Retina (tissue), 1 donor: ENCODE results near the gene TBL3.

Experiments
- DNase-seq: peaks from one replicate; pipeline ENCODE4 v3.0.0-alpha.2; 2016

The TBL3 gene

GRCh38 chr16:2023092-2024031 lies 51.5 kb downstream of the TBL3 start:
- DNase-seq, result peak; percentile 97

GRCh38 chr16:2024032-2024420 lies 52.2 kb downstream of the TBL3 start:
- no peak for DNase-seq

GRCh38 chr16:2025251-2025650 lies 53.4 kb downstream of the TBL3 start:
- DNase-seq, result no peak

GRCh38 chr16:2025878-2026460 lies 54.1 kb downstream of the TBL3 start:
- no peak for DNase-seq

- no peak for DNase-seq
Observed at GRCh38 chr16:2026461-2027023, 54.7 kb downstream of the TBL3 start, which contains the start of gene NHERF2. Gene NHERF2, plus strand, starts transcription at chr16:2026902. Its CDS starts 104 bp downstream, at chr16:2027006.

- DNase-seq, result peak; percentile 44
Observed at GRCh38 chr16:2027024-2028010, 55.5 kb downstream of the TBL3 start.

DNA sequence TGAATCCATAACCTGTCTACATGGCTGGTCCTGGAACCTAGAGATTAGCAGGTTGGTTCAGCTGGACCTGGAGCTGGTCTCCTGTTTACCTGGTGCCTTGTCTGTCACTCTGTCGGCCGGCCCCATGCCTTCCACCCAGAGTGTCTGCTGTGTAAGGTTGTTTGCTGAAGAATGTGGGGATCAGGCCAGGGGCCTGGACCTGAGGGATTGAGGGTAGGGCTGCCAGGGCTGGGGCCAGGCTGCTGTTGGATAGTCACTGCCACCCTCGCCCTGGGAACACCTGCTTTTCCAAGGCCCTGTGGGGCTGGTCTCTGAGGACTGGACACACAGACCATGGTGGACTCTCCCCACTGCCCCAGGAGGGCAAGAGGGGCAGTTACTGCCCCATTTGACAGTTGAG lies 56.3 kb downstream of the TBL3 start:
- no peak for DNase-seq

DNA sequence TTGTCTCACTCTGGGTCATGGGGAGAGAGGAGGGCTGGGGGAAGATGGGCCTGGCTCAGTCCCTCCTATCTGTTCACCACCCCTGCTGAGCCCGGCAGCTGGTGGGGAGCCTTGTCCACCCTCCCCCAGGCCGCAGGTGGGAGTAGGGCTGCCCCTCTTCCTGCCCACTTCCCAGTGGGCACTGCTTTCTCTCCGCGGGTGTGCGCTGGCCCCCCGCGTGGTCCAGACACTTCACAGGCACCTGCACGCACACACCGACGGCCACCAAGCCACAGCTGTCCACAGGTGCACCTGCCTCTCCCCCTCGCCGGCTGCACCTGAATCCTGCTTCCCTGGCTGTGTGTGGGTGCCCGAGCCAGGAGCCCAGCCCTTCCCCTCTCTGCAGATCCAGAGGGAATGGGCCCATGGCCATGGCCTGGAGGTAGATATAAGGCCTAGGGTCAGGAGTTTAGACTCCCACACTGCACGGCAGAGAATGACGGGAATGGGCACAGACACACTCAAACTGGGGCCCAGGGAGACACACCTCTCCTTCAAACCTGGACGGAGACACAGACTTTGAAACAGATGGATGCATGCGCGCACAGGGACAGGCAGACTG lies 56.9 kb downstream of the TBL3 start:
- DNase-seq, result no peak

- no peak for DNase-seq
Observed at GRCh38 chr16:2029350-2029749, 57.5 kb downstream of the TBL3 start.

GRCh38 chr16:2030036-2030435 lies 58.2 kb downstream of the TBL3 start:
- no peak for DNase-seq

DNA sequence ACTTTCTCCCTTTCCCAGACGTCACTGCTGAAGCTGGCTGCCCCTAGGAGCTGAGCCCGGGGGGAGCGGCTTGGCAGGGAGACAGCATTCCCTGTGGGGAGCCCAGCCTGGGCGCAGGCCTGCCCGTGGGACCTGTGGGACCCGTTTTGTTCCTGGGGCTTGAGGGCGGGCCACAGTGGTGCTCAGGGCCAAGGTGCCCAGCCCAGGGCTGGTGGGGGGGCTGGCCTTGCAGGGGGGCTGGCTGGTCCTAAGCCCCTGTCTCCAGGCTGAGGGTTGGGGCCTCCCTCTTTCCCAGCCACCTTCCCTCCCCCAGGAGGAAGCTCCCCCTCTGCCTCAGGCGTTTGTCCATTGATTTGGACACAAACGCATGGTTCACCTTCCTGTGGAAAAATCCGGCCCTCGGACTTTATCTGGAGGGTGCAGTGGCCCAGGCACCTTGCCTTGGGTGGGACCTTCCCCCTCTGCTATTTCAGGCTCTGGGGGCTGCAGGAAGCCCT lies 59.3 kb downstream of the TBL3 start:
- no peak for DNase-seq
